Panc1 (cell line): ENCODE data around the gene BMP7. TPM values are rescaled to one million over a fixed set of nuclear protein-coding genes. Genes with fewer than 3 reads are reported as not detected.

Experiments
- ATAC-seq: fragments of 200-7000 bp; cut with Tn5 transposase; 2 replicates; pipeline ENCODE4 v1.9.1; 2020; ENCODE audit warnings: mild to moderate bottlenecking, moderate library complexity
- BruUV-seq: library from RNA; stranded (reverse); fragments of 400-500 nt; replicated peaks from 2 replicates; lab custom pipeline; 2021; lab: Mats Ljungman, UMichigan
- CTCF ChIA-PET: fragments of 300-600 bp; sonication (Branson Sonifier 250); formaldehyde crosslinking; loops from one replicate; lab custom pipeline; 2022; ENCODE audit warnings: antibody characterized with exemption; lab: Charles Lee
- POLR2A ChIA-PET: fragments of 300-600 bp; sonication (Branson Sonifier 250); formaldehyde crosslinking; loops from one replicate; lab custom pipeline; 2022; ENCODE audit warnings: antibody characterized with exemption; lab: Charles Lee
- DNase-seq: peaks from one replicate; pipeline ENCODE4 v3.0.0-alpha.2; 2010; ENCODE audit warnings: low read depth, low spot score
- H3K27ac ChIP-seq: 2 replicates; pipeline ENCODE4 v1.5.1; 2011; ENCODE audit warnings: mild to moderate bottlenecking, low read length, inconsistent platforms
- H3K27me3 ChIP-seq: fragments of 200-500 bp; sonication (Bioruptor generic); 2 replicates; pipeline ENCODE4 v1.6.0; 2014; ENCODE audit warnings: low read length, inconsistent platforms; ENCODE audit not compliant: control insufficient read depth, insufficient read depth
- H3K36me3 ChIP-seq: fragments of 200-500 bp; sonication (Bioruptor generic); 2 replicates; pipeline ENCODE4 v1.5.1; 2014; ENCODE audit warnings: inconsistent platforms, mild to moderate bottlenecking, low read length, moderate library complexity; ENCODE audit not compliant: control insufficient read depth, insufficient read depth
- H3K4me1 ChIP-seq: 2 replicates; pipeline ENCODE4 v1.5.1; 2011; ENCODE audit warnings: inconsistent platforms, mild to moderate bottlenecking, low read length, moderate library complexity; ENCODE audit not compliant: control insufficient read depth, insufficient read depth
- H3K4me3 ChIP-seq, 2 experiments: 2 replicates each; pipeline ENCODE4 v1.5.1; 2011 to 2012; ENCODE audit warnings: low read depth in 2 of 2, low read length in 2 of 2, mild to moderate bottlenecking in 2 of 2, inconsistent platforms in 1 of 2, moderate library complexity in 1 of 2
- H3K9me3 ChIP-seq: fragments of 200-500 bp; sonication (Bioruptor generic); 2 replicates; pipeline ENCODE4 v1.5.1; 2014; ENCODE audit warnings: low read depth, mild to moderate bottlenecking, inconsistent platforms, low read length, moderate library complexity; ENCODE audit not compliant: control insufficient read depth, insufficient read depth
- CTCF ChIP-seq: fragments of 450-650 bp; IDR thresholded peaks from 2 replicates; pipeline ENCODE4 v1.5.1; 2017; ENCODE audit warnings: mild to moderate bottlenecking
- POLR2AphosphoS5 ChIP-seq: IDR thresholded peaks from 2 replicates; pipeline ENCODE4 v1.6.1; 2012; ENCODE audit warnings: mild to moderate bottlenecking, low read depth, low read length, moderate library complexity
- REST ChIP-seq, 2 experiments: IDR thresholded peaks; 2 replicates each; pipeline ENCODE4 v1.6.1; 2011 to 2012; ENCODE audit warnings: low read depth in 2 of 2, control low read depth in 1 of 2, low read length in 1 of 2, mild to moderate bottlenecking in 1 of 2, moderate library complexity in 1 of 2; ENCODE audit not compliant: insufficient read depth in 1 of 2
- SIN3A ChIP-seq: IDR thresholded peaks from 2 replicates; pipeline ENCODE4 v1.6.1; 2012; ENCODE audit warnings: low read depth, mild to moderate bottlenecking, low read length, moderate library complexity, borderline replicate concordance; ENCODE audit not compliant: insufficient read depth
- TCF7L2 ChIP-seq: IDR thresholded peaks from 2 replicates; pipeline ENCODE4 v1.6.1; 2011; ENCODE audit warnings: mild to moderate bottlenecking, low read depth, low read length, inconsistent platforms
- in situ Hi-C: cut with HindIII; loops from 2 replicates; pipeline ENCODE4 v1.10.0; 2016; ENCODE audit warnings: low sequenced_read_pairs, low pct_unique_long_range_greater_than_20kb
- intact Hi-C: fragments of 100-400 bp; cut with micrococcal nuclease; formaldehyde crosslinking; loops from one replicate; pipeline ENCODE4 v1.10.0; 2022; ENCODE audit not compliant: unreplicated experiment
- total RNA-seq: library from RNA; stranded (reverse); gene quantifications from one replicate; pipeline ENCODE4 v1.2.1, GENCODE V29; 2021; ENCODE audit not compliant: unreplicated experiment

Gene BMP7
- total RNA-seq, 1 experiment from 2014 or later, result 11.5 TPM

GRCh38 chr20:57176842-57177241 is 89.6 kb downstream of the BMP7 start:
- in situ Hi-C loops, result no loop called here
- H3K36me3 ChIP-seq, result no peaks in the 10 kb centered on the region
- no TSS peak for BruUV-seq
- intact Hi-C loops, result no loop called here
- ChIA-PET CTCF (no interaction called here), POLR2A (no interaction called here)
- DNase-seq (no peak), ATAC-seq (no peak)
- H3K4me3 ChIP-seq, result no peak overlapping the region
- TF ChIP-seq CTCF (no peak), POLR2AphosphoS5 (no peak), SIN3A (no peak), TCF7L2 (no peak), REST (IDR thresholded peaks at IDR 0.05; ENCODE audit: insufficient read depth in 1 of 2, low read depth in 2 of 2, low read length in 1 of 2) (no peak)
- no peak overlapping the region for H3K27ac ChIP-seq
- H3K27me3 ChIP-seq, result no peaks in the 10 kb centered on the region
- no peaks in the 10 kb centered on the region for H3K9me3 ChIP-seq
- H3K4me1 ChIP-seq, result no peaks in the 10 kb centered on the region

- Histone ChIP-seq H3K36me3 (no peaks in the 10 kb centered on the region), H3K9me3 (no peaks in the 10 kb centered on the region), H3K27ac (no peak overlapping the region), H3K4me3 (no peak overlapping the region), H3K27me3 (no peaks in the 10 kb centered on the region), H3K4me1 (no peaks in the 10 kb centered on the region)
- in situ Hi-C loops, result no loop called here
- TF ChIP-seq REST (IDR thresholded peaks at IDR 0.05; ENCODE audit: insufficient read depth in 1 of 2, low read depth in 2 of 2, low read length in 1 of 2), result no peak
- TF ChIP-seq SIN3A, result no peak
- TF ChIP-seq TCF7L2, result no peak
- no peak for TF ChIP-seq CTCF
- no peak for TF ChIP-seq POLR2AphosphoS5
- POLR2A ChIA-PET, result no interaction called here
- CTCF ChIA-PET, result no interaction called here
- DNase-seq, result no peak
- BruUV-seq, result no TSS peak
- intact Hi-C loops, result no loop called here
- ATAC-seq, result no peak
Measured at GRCh38 chr20:57175397-57176010, 90.9 kb downstream of the BMP7 start.
